AG09319 (cell line): ENCODE data around the gene C18orf63.

Source experiments
- DNase-seq: peaks from one replicate; pipeline ENCODE4 v3.0.0-alpha.2; 2010; ENCODE audit warnings: low read depth; ENCODE audit errors: extremely low read depth
- TF ChIP-seq, protein P1 (sequence below): IDR thresholded peaks from 2 replicates; pipeline ENCODE4 v1.5.1; 2011; ENCODE audit warnings: low read depth, mild to moderate bottlenecking, inconsistent platforms, low read length, moderate library complexity

Gene C18orf63

DNA sequence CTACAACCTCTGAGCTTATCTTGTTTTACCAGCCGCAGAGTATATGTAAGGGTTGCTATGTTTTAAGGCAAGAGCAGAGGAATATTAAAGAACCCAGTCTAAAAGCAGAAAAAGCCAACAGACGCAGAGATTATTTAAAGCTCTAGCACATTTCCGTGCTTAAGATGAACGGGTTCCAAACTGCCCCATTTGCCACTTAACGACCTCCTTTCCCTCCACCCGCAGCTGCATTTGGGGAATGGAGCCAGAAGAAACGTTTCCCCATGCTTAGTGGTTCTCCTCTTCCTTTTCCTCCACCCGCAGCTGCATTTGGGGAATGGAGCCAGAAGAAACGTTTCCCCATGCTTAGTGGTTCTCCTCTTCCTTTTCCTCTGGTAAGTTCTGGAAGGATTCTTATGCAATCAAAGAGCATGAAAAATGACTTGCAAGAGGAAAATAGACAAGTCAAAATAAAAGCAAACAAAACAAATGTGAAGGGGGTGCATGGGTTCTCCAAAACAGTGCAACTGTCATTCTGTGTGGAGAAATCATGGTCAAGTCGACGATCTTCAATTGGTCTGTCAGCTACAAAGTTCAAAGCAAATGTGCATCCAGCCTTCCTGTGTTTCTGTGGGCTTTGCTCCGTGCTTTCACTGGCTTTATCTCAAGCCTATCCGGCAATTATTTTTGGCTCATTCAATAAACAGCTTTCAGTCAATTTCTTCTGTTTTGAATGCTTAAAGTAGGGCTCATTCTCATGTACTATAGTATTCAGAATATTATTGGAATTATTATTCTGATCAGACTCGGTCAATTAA, 83.7 kb downstream of the C18orf63 start:
- TF ChIP-seq, protein P1, sequence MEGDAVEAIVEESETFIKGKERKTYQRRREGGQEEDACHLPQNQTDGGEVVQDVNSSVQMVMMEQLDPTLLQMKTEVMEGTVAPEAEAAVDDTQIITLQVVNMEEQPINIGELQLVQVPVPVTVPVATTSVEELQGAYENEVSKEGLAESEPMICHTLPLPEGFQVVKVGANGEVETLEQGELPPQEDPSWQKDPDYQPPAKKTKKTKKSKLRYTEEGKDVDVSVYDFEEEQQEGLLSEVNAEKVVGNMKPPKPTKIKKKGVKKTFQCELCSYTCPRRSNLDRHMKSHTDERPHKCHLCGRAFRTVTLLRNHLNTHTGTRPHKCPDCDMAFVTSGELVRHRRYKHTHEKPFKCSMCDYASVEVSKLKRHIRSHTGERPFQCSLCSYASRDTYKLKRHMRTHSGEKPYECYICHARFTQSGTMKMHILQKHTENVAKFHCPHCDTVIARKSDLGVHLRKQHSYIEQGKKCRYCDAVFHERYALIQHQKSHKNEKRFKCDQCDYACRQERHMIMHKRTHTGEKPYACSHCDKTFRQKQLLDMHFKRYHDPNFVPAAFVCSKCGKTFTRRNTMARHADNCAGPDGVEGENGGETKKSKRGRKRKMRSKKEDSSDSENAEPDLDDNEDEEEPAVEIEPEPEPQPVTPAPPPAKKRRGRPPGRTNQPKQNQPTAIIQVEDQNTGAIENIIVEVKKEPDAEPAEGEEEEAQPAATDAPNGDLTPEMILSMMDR, result no peak
- DNase-seq, result no peak

DNA sequence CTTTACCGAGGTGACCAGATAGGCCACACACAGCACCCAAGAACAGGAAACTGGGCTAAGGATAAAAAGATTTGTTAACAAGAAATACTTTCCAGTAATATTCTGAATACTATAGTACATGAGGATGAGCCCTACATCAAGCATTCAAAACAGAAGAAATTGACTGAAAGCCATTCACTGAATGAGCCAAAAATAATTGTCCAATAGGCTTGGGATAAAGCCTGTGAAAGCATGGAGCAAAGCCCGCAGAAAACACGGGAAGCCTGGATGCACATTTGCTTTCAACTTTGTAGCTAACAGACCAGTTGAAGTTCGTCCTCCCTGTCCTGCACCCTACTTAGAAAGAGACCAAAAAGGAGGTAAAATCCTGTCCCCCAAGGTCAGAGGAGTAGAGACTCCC, 85.2 kb downstream of the C18orf63 start:
- TF ChIP-seq, protein P1, result no peak
- DNase-seq, result no peak

DNA sequence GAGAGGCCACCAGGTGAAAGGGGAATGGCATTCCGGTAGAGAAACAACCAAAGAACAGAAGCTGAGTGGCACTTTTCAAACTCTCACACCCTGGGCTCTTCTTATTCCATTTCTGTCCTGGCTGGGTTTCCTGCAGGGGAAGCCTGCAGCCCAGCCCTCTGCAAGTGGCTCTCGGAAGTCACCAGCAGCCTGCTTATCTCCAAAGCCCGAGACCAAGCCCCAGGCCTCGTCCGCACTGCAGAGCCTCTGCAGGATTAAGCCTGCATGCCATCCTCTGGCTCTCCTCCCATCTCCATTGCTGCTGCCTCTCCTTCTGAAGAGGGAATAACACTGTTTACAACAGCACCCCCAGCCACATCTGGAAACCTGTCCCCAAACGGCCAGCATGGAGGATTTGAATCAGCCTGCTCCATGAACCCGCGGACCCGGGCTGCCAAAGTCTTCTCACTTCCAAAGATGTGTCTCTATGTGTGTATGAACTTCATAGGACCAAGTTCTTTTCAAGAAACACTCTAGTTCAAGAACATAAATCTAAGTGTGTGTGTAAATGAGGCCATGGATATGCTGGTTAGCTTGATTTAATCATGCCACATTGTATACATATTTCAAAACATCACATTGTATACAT, 87.3 kb downstream of the C18orf63 start:
- DNase-seq, result no peak
- TF ChIP-seq, protein P1, result no peak

DNA sequence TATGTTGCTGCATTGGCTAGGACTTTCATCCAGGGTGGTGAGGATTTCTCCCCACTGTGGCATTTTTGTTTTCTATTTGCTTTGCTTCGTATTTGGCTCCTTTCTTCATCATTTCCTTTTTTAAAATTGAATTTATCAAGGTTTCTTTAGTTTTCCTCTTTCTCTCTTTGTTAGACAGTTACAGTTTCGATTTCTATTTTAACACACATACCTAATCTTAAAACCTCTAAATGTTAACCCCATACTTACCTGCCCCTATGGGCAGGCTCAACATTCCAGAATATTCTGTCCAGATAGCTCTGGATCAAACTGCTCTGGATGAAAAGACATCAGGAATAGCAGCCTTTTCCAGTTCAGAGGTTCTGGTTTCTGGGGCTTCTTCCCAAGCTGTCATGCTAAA, 92.2 kb downstream of the C18orf63 start:
- TF ChIP-seq, protein P1, result no peak
- no peak for DNase-seq
